DND-41 (cell line): ENCODE data around the gene CENPS.

Experiments
- ATAC-seq: fragments of 200-7000 bp; cut with Tn5 transposase; 3 replicates; pipeline ENCODE4 v1.9.1; 2021; ENCODE audit warnings: low read depth; ENCODE audit not compliant: insufficient read depth
- DNase-seq: peaks from one replicate; pipeline ENCODE4 v3.0.0-alpha.2; 2020
- H2AFZ ChIP-seq: 2 replicates; pipeline ENCODE4 v1.6.0; 2012; ENCODE audit warnings: low read depth, low read length
- H3K27ac ChIP-seq: 2 replicates; pipeline ENCODE4 v1.5.1; 2012; ENCODE audit warnings: low read length, inconsistent platforms
- H3K27me3 ChIP-seq: fragments of 200-600 bp; sonication (generic); 2 replicates; pipeline ENCODE4 v1.6.0; 2012; ENCODE audit warnings: low read length, mild to moderate bottlenecking, inconsistent platforms; ENCODE audit not compliant: insufficient read depth, poor library complexity
- H3K36me3 ChIP-seq: 2 replicates; pipeline ENCODE4 v1.5.1; 2012; ENCODE audit warnings: low read length, inconsistent platforms; ENCODE audit not compliant: insufficient read depth
- H3K4me1 ChIP-seq: 2 replicates; pipeline ENCODE4 v1.5.1; 2012; ENCODE audit warnings: mild to moderate bottlenecking, low read length; ENCODE audit not compliant: insufficient read depth
- H3K4me2 ChIP-seq: 2 replicates; pipeline ENCODE4 v1.6.0; 2012; ENCODE audit warnings: mild to moderate bottlenecking, moderate library complexity, low read length, inconsistent platforms; ENCODE audit not compliant: insufficient read depth
- H3K4me3 ChIP-seq, 2 experiments: fragments of 200-600 bp in 1 of 2; shearing (Covaris generic) in 1 of 2; 2 replicates each; pipeline ENCODE4 v1.5.1; 2012 to 2016; ENCODE audit warnings: inconsistent platforms in 2 of 2, low read length in 2 of 2, mild to moderate bottlenecking in 2 of 2, low read depth in 1 of 2, moderate library complexity in 1 of 2
- H3K79me2 ChIP-seq: 2 replicates; pipeline ENCODE4 v1.6.0; 2012; ENCODE audit warnings: low read length, inconsistent platforms; ENCODE audit not compliant: insufficient read depth
- H3K9ac ChIP-seq: 2 replicates; pipeline ENCODE4 v1.6.0; 2012; ENCODE audit warnings: low read depth, mild to moderate bottlenecking, inconsistent platforms, low read length, moderate library complexity
- H3K9me3 ChIP-seq: 2 replicates; pipeline ENCODE4 v1.5.1; 2012; ENCODE audit warnings: low read length, moderate library complexity, mild to moderate bottlenecking, inconsistent platforms; ENCODE audit not compliant: insufficient read depth, severe bottlenecking
- H4K20me1 ChIP-seq: 2 replicates; pipeline ENCODE4 v1.6.0; 2012; ENCODE audit warnings: low read length; ENCODE audit not compliant: insufficient read depth
- EZH2 ChIP-seq: IDR thresholded peaks from 3 replicates; pipeline ENCODE4 v1.6.1; 2012; ENCODE audit warnings: borderline replicate concordance, low read depth, mild to moderate bottlenecking, moderate library complexity, low read length, inconsistent platforms; ENCODE audit not compliant: severe bottlenecking
- TF ChIP-seq, protein P1 (sequence below): IDR thresholded peaks from 2 replicates; pipeline ENCODE4 v1.5.1; 2012; ENCODE audit warnings: borderline replicate concordance, low read length, moderate library complexity, mild to moderate bottlenecking; ENCODE audit not compliant: poor library complexity, severe bottlenecking; ENCODE audit errors: extremely low read depth

CENPS gene

GRCh38 chr1:10432910-10433700, 2.9 kb downstream of the CENPS start:
- TF ChIP-seq, protein P1, sequence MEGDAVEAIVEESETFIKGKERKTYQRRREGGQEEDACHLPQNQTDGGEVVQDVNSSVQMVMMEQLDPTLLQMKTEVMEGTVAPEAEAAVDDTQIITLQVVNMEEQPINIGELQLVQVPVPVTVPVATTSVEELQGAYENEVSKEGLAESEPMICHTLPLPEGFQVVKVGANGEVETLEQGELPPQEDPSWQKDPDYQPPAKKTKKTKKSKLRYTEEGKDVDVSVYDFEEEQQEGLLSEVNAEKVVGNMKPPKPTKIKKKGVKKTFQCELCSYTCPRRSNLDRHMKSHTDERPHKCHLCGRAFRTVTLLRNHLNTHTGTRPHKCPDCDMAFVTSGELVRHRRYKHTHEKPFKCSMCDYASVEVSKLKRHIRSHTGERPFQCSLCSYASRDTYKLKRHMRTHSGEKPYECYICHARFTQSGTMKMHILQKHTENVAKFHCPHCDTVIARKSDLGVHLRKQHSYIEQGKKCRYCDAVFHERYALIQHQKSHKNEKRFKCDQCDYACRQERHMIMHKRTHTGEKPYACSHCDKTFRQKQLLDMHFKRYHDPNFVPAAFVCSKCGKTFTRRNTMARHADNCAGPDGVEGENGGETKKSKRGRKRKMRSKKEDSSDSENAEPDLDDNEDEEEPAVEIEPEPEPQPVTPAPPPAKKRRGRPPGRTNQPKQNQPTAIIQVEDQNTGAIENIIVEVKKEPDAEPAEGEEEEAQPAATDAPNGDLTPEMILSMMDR = no peak
- no peak for TF ChIP-seq EZH2

GRCh38 chr1:10433790-10434189, 3.6 kb downstream of the CENPS start:
- peaks cover 5% of the 10 kb centered on the region for H3K36me3 ChIP-seq
- TF ChIP-seq, protein P1 = no peak
- no peak for TF ChIP-seq EZH2
- no peaks in the 10 kb centered on the region for H4K20me1 ChIP-seq
- no peak overlapping the region for H3K9ac ChIP-seq
- no peak overlapping the region for H3K27ac ChIP-seq
- H3K4me1 ChIP-seq = peaks cover 37% of the 10 kb centered on the region
- H3K4me3 ChIP-seq = no peak overlapping the region
- no peaks in the 10 kb centered on the region for H3K27me3 ChIP-seq
- no peak overlapping the region for H3K4me2 ChIP-seq
- no peak for DNase-seq
- H3K79me2 ChIP-seq = peaks cover 25% of the 10 kb centered on the region
- no peak for ATAC-seq
- no peak overlapping the region for H2AFZ ChIP-seq
- no peaks in the 10 kb centered on the region for H3K9me3 ChIP-seq

More at GRCh38 chr1:10432910-10433700, 2.9 kb downstream of the CENPS start:
- no peak for DNase-seq
- peaks cover 5% of the 10 kb centered on the region for H3K36me3 ChIP-seq
- H3K9ac ChIP-seq = peak overlapping the region; percentile 2; the same call in 1 of the 2 replicates
- no peak overlapping the region for H2AFZ ChIP-seq
- peaks cover 42% of the 10 kb centered on the region for H3K4me1 ChIP-seq
- H3K9me3 ChIP-seq = no peaks in the 10 kb centered on the region
- H3K4me3 ChIP-seq = no peak overlapping the region
- no peaks in the 10 kb centered on the region for H3K27me3 ChIP-seq
- peaks cover 25% of the 10 kb centered on the region for H3K79me2 ChIP-seq
- H3K4me2 ChIP-seq = peak overlapping the region; percentile 27; the same call in 1 of the 2 replicates
- H3K27ac ChIP-seq = no peak overlapping the region
- no peak for ATAC-seq
- H4K20me1 ChIP-seq = no peaks in the 10 kb centered on the region

DNA sequence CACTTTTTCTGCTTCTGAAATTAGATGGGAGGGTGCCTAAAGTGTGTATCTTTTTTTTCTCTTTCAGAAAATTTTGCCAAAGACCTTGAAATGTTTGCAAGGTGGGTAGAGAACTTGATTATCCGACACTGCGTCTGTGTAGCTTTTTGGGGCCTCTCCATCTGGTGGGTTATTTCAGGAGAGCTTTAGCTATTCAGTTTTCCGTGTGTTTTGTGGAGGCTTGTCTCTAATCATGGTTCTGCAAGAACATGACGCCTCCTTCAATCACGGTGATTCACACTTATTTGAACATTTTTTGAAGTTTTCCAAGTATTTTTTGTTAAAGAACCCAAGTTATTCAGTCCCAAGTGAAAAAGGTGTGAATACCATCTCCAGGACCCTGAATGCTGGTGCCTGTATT, 4.4 kb downstream of the CENPS start:
- TF ChIP-seq, protein P1 = no peak
- TF ChIP-seq EZH2 = no peak

More for the DNA sequence above, 4.4 kb downstream of the CENPS start:
- H3K36me3 ChIP-seq = peaks cover 5% of the 10 kb centered on the region
- H2AFZ ChIP-seq = no peak overlapping the region
- peaks cover 25% of the 10 kb centered on the region for H3K79me2 ChIP-seq
- no peak for DNase-seq
- peaks cover 29% of the 10 kb centered on the region for H3K4me1 ChIP-seq
- H3K9ac ChIP-seq = no peak overlapping the region
- no peaks in the 10 kb centered on the region for H4K20me1 ChIP-seq
- no peak for ATAC-seq
- no peak overlapping the region for H3K4me2 ChIP-seq
- no peak overlapping the region for H3K27ac ChIP-seq
- H3K9me3 ChIP-seq = no peaks in the 10 kb centered on the region
- no peaks in the 10 kb centered on the region for H3K27me3 ChIP-seq
- H3K4me3 ChIP-seq = no peak overlapping the region
